GM18526 (cell line): ENCODE results near the gene MAST4.

Experiments used
- POLR2A ChIP-seq: IDR thresholded peaks from 3 replicates; pipeline ENCODE4 v1.6.1; 2011; ENCODE audit not compliant: insufficient read length; ENCODE audit errors: extremely low read depth

MAST4 gene

DNA sequence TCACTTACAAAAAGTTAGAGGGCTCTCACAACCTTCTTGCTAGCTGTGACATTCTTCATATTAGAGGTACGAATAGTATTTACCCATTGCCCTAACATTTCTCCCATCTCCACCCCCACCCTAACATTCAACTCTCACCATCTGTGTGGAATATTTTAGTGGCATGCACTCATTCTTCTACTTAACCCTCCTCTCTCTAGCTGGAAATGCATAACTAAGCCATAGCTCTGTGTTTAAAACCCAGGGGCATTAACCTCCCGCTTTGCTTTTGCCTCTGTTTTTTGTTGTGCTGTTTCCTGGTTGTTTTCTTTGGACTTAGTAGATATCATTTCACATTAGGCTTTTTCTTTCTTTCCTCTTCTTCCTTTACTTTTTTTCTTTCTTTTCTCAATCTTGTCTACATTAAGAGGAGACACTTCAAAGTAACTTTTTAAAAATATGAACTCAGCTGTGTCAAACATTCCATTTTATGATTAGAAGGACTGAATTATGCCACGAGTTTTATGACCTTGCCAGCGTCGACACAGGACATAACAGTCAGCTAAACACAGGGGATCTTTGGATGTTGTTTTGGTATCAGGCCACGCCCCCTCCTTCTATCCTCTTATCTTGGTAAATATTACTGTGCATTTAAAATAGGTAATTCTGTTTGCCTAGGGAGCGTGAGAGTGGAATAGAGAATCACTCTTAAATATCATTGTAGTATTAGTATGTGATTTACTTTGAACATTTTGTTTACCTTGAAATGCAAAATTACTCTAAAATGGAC is 364.4 kb downstream of the MAST4 start:
- TF ChIP-seq POLR2A: no peak

GRCh38 chr5:66963559-66963971 is 367.4 kb downstream of the MAST4 start:
- no peak for TF ChIP-seq POLR2A

DNA sequence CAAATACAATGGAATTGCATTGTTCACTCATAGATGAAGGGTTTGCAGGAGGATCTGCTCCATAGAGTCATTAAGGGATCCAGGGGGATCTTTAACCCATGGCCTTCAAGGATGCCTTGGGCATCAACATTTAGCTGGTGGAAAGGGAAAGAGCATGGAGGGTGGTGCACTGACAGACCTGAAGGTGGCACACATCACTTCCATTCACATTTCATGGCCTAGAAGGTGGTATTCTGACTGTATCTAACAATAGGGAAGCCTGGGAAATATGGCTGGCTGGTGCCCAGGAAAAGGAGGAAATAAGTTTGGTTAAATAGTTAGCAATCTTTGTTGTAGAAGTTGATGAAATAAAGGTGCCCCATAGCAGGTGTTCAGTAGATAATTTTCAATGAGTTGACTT is 370.2 kb downstream of the MAST4 start:
- no peak for TF ChIP-seq POLR2A

GRCh38 chr5:66967102-66967501 is 370.9 kb downstream of the MAST4 start:
- no peak for TF ChIP-seq POLR2A

GRCh38 chr5:66967826-66968262 is 371.7 kb downstream of the MAST4 start:
- no peak for TF ChIP-seq POLR2A

GRCh38 chr5:66969484-66969883 is 373.3 kb downstream of the MAST4 start:
- no peak for TF ChIP-seq POLR2A

- no peak for TF ChIP-seq POLR2A
These were observed 373.8 kb downstream of the MAST4 start for GRCh38 chr5:66969963-66970362.

DNA sequence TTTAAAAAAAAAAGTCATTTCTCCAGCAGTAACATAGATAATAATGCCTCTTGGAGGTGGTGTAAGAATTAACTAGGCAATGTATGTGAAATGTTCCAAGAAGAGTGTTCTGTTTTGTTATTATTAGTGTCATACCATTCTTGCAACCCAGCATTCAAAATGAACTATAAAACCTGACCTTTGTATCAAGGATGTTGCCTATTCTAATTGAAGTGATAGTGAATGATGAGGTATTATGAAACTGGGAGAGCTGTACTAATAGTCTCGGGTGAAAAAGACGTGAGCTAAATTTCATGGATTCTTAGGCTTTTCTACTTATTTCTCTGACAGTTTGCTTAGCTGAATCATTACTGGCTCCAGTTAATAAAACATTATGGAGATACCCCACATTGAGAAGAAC is 375.8 kb downstream of the MAST4 start:
- no peak for TF ChIP-seq POLR2A

DNA sequence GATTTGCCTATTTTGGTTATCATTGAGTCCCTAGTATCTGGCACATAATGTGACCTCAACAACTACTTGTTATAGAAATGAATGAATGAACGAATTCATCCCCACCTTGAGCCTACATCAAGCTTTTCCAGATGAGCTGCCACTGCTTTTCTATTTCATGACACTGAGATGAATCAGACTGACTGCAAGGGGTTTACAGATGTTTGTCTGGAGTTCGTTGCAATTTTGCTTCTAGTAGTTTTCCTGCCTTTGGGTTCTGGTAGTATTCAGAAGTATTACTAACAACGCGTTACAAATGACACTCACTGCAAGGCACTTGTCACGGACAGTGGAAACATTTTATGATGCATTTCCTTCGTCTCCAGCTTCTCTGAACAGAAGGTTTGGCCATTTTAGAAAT is 378.1 kb downstream of the MAST4 start:
- no peak for TF ChIP-seq POLR2A

- no peak for TF ChIP-seq POLR2A
These were observed 379.9 kb downstream of the MAST4 start for GRCh38 chr5:66976108-66976507.

- TF ChIP-seq POLR2A: no peak
These were observed 383.5 kb downstream of the MAST4 start for GRCh38 chr5:66979738-66980137.

DNA sequence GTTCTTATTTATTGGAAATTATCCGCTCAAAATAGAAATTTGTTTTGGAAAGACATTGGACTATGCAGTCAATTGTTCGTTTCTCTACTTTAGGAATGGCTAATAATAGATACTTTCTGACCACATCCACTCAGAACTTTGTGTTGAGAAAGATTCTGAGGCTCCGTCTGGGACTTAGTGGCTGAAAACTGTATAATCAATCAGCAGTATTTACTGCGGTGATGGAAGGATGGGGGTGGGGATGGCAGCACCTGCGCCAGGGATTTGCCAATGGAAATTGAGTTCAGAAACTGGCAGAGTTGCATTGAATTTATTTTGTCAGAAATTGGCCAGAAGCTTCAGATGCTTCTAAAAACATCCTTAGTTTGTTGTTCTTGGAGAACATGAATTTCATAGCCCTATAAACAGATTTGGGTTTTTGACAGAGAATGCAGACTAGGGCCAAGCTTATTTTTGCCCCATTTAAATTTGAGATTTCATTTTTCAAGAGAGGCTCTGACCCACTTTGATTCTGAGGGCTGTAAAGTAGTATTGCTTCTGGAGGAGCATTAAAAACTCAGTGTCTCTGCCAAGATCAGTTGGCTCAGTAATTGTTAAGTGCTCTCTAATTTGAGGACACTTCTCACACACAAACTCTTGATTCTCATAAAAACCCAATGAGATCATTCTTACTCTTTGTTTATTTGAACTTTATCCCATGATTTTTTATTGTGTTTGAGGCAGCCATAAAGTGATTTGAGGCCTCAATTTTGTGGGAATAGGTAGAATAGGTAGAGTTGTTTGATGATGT is 385.3 kb downstream of the MAST4 start:
- TF ChIP-seq POLR2A: no peak

GRCh38 chr5:66982056-66982387 is 385.8 kb downstream of the MAST4 start:
- TF ChIP-seq POLR2A: no peak

DNA sequence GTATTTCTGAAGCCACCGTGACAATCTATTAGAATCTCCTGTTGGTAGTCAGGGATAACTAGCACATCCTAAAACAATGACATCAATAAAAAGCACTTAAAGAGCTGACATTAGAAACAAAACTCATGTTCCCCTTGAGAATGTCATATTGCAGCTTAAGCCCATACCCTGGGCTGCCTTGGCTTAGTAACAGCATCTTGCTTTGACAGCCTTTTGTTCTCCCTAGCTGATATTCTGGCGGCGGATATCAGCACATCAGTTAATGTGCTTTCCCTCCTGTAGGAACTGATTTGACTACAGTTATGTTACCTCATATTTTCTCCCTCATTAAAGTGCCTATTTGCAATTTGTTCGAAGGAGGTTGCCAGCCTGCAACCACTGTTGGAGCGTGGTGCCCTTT is 386.3 kb downstream of the MAST4 start:
- TF ChIP-seq POLR2A: no peak

DNA sequence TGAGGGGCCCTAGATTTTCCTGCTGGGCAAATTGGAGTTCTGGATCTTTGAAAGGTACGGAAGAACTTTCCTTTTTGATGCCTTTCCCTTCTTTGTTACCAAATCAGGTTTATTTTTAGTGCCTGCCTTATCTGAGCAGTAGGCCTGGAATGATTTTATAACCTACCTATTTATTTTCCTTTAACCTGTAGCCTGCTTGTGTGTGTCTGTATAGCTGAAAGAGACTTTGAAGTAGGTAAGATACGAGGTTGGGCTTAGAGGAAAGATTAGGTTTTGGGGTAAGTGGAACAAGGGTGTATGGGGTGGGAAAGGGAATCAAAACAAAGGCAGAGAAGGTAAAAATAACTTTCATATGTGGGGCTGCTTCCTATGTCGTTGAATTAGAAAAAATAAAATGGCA is 389.2 kb downstream of the MAST4 start:
- no peak for TF ChIP-seq POLR2A

DNA sequence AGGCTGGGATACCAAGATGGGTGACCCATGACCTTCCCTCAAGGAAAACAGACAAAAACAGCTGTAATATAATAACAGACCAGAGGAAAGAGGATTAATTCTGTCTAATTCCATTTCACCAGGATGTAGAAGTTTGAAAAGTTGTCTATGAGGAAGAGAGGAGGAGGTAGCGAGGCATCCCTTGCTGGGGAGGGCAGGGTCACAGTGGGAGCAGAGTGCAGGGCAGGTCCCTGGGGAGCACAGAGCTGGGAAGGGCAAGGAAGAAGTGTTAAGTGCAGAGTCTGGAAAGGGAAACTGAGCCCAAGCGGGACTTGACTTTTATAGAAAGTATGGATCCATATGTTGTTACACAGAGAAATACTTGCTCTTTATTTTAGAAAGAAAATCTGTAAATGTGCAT is 389.8 kb downstream of the MAST4 start:
- TF ChIP-seq POLR2A: no peak
